Measurements from ENCODE around the gene ELL2. TPM values are rescaled to one million over a fixed set of nuclear protein-coding genes. Genes with fewer than 3 reads are reported as not detected.

Gene ELL2
- total RNA-seq, 1 donor from 2014 or later: 14.2 TPM

GRCh38 chr5:95904827-95905226, 56.8 kb downstream of the ELL2 start:
- no peak overlapping the region for H3K4me3 ChIP-seq
- H3K9ac ChIP-seq: no peak overlapping the region
- no peak overlapping the region for H3K27ac ChIP-seq
- Mint-ChIP-seq H3K27me3 (ENCODE audit: insufficient read depth, low read depth) (no peaks in the 10 kb centered on the region), H3K4me3 (no peak overlapping the region), H3K4me1 (peaks cover 10% of the 10 kb centered on the region), H3K36me3 (peaks cover 2% of the 10 kb centered on the region), H3K9me3 (no peaks in the 10 kb centered on the region), H3K27ac (no peak overlapping the region)
- peaks cover 11% of the 10 kb centered on the region for H3K4me1 ChIP-seq
- no peaks in the 10 kb centered on the region for H4K20me1 ChIP-seq (ENCODE audit: low read depth)
- no peaks in the 10 kb centered on the region for H3K36me3 ChIP-seq
- H3K79me2 ChIP-seq (ENCODE audit: low read depth): no peaks in the 10 kb centered on the region
- no peaks in the 10 kb centered on the region for H3F3A ChIP-seq (ENCODE audit: low read depth)
- no peak for DNase-seq (ENCODE audit: low spot score)
- TF ChIP-seq EZH2phosphoT487 (IDR thresholded peaks at IDR 0.05) (no peak), EZH2 (IDR thresholded peaks at IDR 0.05) (no peak)
- TF ChIP-seq, protein P1, sequence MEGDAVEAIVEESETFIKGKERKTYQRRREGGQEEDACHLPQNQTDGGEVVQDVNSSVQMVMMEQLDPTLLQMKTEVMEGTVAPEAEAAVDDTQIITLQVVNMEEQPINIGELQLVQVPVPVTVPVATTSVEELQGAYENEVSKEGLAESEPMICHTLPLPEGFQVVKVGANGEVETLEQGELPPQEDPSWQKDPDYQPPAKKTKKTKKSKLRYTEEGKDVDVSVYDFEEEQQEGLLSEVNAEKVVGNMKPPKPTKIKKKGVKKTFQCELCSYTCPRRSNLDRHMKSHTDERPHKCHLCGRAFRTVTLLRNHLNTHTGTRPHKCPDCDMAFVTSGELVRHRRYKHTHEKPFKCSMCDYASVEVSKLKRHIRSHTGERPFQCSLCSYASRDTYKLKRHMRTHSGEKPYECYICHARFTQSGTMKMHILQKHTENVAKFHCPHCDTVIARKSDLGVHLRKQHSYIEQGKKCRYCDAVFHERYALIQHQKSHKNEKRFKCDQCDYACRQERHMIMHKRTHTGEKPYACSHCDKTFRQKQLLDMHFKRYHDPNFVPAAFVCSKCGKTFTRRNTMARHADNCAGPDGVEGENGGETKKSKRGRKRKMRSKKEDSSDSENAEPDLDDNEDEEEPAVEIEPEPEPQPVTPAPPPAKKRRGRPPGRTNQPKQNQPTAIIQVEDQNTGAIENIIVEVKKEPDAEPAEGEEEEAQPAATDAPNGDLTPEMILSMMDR (IDR thresholded peaks at IDR 0.05): no peak
- H3K9me3 ChIP-seq (ENCODE audit: low read depth): no peaks in the 10 kb centered on the region
- no peaks in the 10 kb centered on the region for H3K27me3 ChIP-seq
- H2AFZ ChIP-seq (replicated peaks): no peak overlapping the region
- no peak overlapping the region for H3K4me2 ChIP-seq

- H3K36me3 ChIP-seq: no peaks in the 10 kb centered on the region
- H3K36me3 Mint-ChIP-seq: peaks cover 2% of the 10 kb centered on the region
- peaks cover 2% of the 10 kb centered on the region for H3K4me1 Mint-ChIP-seq
- no peaks in the 10 kb centered on the region for H3F3A ChIP-seq (ENCODE audit: low read depth)
- H4K20me1 ChIP-seq (ENCODE audit: low read depth): no peaks in the 10 kb centered on the region
- H2AFZ ChIP-seq (replicated peaks): no peak overlapping the region
- TF ChIP-seq, protein P1 (IDR thresholded peaks at IDR 0.05): no peak
- TF ChIP-seq EZH2 (IDR thresholded peaks at IDR 0.05) (no peak), EZH2phosphoT487 (IDR thresholded peaks at IDR 0.05) (no peak)
- no peak overlapping the region for H3K4me2 ChIP-seq
- no peaks in the 10 kb centered on the region for H3K9me3 ChIP-seq (ENCODE audit: low read depth)
- no peak overlapping the region for H3K27ac Mint-ChIP-seq
- H3K4me3 Mint-ChIP-seq: no peak overlapping the region
- no peak overlapping the region for H3K27ac ChIP-seq
- no peak overlapping the region for H3K4me3 ChIP-seq
- H3K27me3 ChIP-seq: no peaks in the 10 kb centered on the region
- no peaks in the 10 kb centered on the region for H3K79me2 ChIP-seq (ENCODE audit: low read depth)
- no peaks in the 10 kb centered on the region for H3K9me3 Mint-ChIP-seq
- no peak overlapping the region for H3K9ac ChIP-seq
- no peak for DNase-seq (ENCODE audit: low spot score)
- no peaks in the 10 kb centered on the region for H3K27me3 Mint-ChIP-seq (ENCODE audit: insufficient read depth, low read depth)
- peaks cover under 1% of the 10 kb centered on the region for H3K4me1 ChIP-seq
Measured at GRCh38 chr5:95903838-95904237, 57.8 kb downstream of the ELL2 start.

GRCh38 chr5:95901676-95902627, 59.7 kb downstream of the ELL2 start:
- Histone ChIP-seq H3K9me3 (ENCODE audit: low read depth) (no peaks in the 10 kb centered on the region), H4K20me1 (ENCODE audit: low read depth) (no peaks in the 10 kb centered on the region), H3K27me3 (no peaks in the 10 kb centered on the region), H3K27ac (no peak overlapping the region), H3K4me2 (no peak overlapping the region), H3K79me2 (ENCODE audit: low read depth) (no peaks in the 10 kb centered on the region), H3K36me3 (no peaks in the 10 kb centered on the region), H3K4me1 (peaks cover 3% of the 10 kb centered on the region), H3K4me3 (no peak overlapping the region), H3F3A (ENCODE audit: low read depth) (no peaks in the 10 kb centered on the region), H2AFZ (replicated peaks) (no peak overlapping the region), H3K9ac (no peak overlapping the region)
- Mint-ChIP-seq H3K27me3 (ENCODE audit: insufficient read depth, low read depth) (peaks cover 2% of the 10 kb centered on the region), H3K36me3 (peaks cover 10% of the 10 kb centered on the region), H3K27ac (no peak overlapping the region), H3K9me3 (no peaks in the 10 kb centered on the region), H3K4me3 (no peak overlapping the region), H3K4me1 (peaks cover 3% of the 10 kb centered on the region)
- TF ChIP-seq EZH2phosphoT487 (IDR thresholded peaks at IDR 0.05): no peak
- TF ChIP-seq, protein P1 (IDR thresholded peaks at IDR 0.05): no peak
- no peak for TF ChIP-seq EZH2 (IDR thresholded peaks at IDR 0.05)
- no peak for DNase-seq (ENCODE audit: low spot score)

All from neural progenitor cell (in vitro differentiated cells).